Activated CD8-positive, alpha-beta memory T cell treated with anti-CD3 and anti-CD28 coated beads for 1 hour (primary cell): ENCODE data around the gene KIAA1671.

ENCODE experiments used
- DNase-seq, 2 donors: peaks; one replicate each; pipeline ENCODE4 v3.0.0-alpha.2; 2020; ENCODE audit warnings: low read depth in 1 of 2; ENCODE audit errors: extremely low read depth in 1 of 2

KIAA1671 gene

DNA sequence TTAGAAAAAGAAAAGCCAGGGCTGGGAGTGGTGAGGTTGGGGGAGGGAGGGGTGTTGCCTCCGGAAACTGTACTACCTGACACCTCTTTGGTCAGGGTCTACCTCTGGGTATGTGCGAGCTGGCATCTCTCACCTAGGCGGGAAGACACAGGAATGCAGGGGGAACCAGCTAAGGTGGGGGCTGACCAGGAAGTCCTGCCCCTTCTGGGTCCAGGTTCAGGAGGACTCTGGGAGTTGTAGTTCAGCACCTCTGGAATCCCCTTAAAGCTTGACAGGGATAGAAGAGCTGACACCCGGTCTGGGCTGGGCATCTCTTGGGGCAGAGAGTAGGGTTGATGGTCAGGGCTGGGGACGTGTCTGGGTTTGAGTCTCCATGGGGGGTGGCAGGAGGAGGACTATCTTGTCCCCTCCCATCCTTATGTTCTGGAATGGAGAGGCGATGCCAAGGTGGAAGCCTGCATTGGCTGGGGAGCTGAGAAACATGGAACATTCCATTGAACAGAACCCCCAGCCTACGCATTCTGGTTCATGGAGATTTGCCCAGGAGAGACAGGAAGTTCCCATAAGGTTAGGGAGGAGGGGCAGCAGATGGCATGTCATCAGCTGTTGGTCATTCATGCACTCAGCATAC lies 2.1 kb upstream of the KIAA1671 start:
- no peak for DNase-seq

DNA sequence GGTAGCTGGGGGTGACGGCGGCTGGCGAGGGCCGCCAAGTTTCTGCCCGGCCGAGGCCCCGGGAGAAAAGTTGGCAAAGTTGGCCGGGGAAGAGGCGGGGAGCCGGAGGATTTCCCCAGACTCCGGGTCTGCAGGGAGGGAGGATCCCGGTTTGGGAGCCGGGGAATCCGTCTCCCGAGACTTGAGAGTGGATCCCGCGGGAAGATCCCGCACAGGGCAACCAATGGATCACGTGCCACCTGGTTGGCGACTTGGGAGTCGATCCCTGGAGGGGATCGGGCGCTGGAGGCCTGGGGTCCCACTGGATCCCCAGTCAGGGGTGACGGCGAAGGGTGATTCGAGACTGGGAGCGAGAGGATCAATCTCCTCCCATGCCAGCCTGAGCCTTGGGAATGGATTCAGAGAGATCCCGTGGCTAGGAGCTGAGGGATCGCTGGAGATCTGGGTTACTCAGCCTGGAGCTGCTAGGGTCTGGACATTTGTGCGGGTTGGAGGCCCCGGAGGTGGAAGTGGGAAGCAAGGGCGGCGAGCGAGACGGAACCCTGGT lies 394 bp downstream of the KIAA1671 start:
- no peak for DNase-seq

DNA sequence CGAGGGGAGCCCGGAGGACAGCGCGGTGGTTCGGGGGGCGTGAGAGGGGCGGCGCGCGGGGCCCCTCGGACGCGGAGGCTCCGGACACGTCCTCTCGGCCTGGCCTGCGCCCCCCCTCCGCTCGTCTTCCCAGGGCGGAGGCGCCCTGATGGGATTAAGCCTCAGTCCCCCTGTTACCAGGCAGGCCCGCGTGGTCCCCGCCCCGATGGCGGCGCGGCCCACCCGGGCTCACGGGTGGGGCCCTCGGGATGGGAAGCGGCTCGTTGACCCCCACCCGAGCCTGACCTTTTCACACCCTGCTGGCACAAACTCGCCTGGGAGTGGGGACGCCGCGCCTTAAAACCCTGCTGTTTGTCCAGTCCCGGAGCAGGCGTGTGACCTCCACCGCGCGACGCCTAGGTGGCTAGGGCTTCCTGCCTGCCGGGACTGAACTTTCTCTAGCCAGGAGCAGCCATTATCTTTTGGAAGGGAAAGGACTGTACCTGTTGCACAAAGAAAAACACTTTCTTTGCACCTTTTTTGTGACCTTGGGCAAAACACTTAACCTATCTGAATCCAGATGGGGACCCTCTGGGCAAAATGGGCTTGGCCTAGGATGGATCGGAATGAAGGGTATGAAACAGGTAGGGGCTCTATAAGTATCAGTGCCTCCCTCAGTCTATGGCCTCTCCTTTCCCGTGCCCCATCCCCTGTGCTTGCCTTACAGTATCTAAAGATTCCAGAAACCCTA lies 1.0 kb downstream of the KIAA1671 start:
- DNase-seq: no peak

DNA sequence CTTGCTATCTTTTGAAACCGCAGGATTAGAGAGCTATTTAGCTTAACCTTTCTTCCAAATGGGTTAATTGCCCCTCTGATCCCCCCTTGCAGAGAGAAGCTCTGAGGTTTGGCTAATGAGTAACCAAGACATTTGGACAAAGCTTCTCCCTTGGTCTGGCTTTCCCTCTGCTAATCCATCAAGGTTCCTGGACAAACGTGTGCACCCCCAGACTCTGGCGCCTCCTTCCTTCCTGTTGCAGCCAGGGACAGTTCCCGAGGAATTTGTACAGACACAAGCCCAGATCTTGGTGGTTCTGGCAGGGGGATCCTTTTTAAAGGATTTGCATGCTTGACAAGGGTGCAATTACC lies 1.6 kb downstream of the KIAA1671 start:
- no peak for DNase-seq

DNA sequence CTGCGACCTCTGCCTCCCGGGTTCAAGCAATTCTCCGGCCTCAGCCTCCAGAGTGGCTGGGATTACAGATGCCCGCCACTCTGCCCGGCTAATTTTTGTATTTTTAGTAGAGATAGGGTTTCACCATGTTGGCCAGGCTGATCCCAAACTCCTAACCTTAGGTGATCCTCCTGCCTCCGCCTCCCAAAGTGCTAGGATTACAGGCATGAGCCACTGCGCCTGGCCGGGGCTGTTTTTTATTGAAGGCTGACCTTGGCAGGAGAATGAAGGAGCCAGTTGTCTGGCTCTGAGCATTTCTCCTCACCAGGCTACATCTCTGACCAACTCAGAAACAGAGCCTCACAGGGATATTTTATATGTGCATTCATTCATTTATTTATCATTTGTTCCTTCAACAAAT lies 2.3 kb downstream of the KIAA1671 start:
- DNase-seq: no peak

DNA sequence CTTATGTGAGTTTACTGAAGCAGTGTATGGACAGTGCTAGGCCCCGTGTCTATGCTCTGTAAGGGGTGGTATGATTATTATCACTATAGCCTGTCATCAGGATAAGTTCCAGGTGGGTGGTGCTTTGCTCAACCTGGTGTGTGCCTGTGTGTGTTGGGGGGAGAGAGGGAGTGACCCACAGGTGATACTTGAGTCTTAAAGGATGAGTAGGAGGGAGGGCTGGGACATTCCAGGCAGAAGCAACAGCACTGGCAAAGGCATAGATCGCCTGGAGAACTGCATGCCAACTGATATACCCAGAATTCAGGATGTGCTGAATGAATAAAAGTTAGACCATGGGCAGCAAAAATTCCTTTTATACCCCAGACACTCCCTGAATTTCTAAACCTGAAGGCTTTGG lies 4.5 kb downstream of the KIAA1671 start:
- no peak for DNase-seq

DNA sequence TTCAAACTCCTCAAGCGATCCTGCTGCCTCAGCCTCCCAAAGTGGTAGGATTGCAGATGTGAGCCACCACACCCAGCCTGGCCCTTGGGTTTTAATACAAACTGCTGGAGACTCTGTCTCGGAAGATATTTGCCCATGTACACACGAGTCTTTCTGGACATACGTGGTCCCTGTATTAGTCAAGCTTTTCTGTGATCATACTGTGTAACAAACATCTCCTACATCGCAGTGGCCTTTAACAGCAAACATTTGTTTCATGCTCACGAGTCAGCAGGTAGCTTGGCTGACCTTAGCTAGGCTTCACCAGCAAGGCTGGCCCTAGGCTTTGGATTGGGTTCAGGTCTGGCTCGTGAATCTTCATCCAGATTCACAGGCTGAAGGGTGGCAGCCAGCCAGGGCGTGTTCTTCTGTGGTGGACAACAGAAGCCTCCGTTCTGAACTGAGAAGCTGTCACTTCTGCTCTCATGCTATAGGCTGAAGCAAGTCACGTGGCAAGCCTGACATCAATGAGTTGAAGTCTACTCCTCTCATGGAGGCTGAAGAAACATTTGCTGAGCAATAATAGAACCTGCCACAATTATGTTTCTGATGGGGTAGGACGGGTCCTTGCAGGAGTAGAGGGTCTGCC lies 8.8 kb downstream of the KIAA1671 start:
- no peak for DNase-seq

DNA sequence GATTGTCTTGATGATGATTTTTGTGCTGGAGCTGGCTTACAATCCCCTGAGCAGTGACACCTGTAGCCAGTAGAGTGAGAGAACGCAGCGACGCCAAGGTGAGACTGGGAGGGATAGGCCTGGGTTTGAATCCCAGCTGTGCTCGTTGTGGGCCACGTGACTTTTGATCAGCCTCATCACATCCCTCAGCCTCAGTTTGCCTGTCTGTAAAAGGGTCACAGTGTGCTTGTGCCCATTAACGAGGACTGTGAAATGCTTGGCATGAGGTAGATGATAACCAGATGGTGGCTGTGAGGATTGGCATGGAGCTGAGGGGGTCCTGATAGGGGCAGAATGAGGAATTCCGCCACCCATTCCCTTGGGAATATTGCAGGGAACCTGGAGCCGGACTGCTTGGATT lies 9.6 kb downstream of the KIAA1671 start:
- DNase-seq: no peak

DNA sequence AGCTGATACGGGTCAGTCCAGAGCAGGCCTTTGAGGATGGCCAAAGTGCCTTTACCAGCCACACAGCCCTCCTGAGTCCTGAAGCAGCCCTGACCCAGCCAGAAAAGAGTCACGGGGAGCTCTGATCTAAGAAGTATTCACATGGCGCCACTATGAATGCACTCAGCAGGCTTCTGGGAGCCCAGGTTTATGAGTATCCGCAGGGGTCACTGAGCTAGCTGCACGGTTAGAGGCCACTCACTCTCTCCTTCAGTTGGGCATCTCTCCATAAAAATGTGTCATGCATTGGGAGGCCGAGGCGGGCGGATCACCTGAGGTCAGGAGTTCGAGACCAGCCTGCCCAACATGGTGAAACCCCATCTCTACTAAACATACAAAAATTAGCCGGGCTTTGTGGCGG lies 10.3 kb downstream of the KIAA1671 start:
- no peak for DNase-seq

DNA sequence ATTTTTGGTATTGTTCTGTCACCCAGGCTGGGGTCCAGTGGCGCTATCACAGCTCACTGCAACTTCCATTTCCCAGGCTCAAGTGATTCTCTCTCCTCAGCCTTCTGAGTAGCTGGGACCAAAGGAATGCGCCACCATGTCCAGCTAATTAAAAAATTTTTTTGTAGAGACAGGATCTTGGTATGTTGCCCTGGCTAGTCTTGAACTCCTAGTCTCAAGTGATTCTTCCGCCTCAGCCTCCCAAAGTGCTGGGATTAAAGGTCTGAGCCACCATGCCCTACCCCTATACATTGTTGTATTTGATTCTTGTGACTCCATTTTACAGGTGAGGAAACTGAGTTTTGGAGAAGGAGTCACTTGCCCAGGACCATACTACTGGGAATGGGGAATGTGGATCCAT lies 11.9 kb downstream of the KIAA1671 start:
- no peak for DNase-seq

DNA sequence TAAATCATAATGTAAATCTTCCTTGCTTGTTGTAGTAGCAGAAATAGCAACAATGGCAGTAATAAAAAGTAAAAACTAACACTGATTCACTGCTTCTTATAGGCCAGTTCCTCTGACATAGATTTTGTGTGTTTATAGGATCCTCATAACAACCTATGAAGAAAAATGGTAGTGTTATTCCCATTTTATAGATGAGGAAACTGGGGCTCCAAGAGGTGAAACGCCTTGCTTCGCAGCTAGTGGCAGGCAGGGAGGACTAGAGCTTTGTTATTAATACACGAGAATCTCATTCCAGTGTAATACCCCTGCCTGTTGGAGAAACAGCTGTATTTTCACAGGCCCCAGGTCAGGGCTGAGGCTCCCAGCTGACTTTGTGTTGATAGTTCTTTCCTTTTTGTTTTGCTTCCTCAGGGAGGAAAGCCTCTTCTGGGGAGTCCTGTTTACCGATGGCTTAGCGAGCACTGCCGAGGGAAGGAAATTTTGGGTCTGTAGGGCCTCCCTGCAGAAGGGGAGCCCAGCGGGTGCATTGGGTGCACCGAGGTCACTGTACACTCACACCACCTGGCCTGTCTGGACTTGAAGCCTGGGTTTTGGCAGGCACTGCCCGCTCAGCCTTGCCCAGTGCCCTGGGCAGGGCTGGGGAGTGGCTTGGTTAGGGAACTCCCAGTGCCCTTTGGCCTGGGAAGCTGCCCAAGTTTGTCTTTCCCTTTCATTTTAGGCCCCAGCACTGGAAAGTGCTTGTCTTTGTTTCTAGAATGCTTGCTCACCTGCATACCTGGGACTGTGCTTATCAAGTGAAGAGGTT lies 13.5 kb downstream of the KIAA1671 start:
- DNase-seq: no peak

DNA sequence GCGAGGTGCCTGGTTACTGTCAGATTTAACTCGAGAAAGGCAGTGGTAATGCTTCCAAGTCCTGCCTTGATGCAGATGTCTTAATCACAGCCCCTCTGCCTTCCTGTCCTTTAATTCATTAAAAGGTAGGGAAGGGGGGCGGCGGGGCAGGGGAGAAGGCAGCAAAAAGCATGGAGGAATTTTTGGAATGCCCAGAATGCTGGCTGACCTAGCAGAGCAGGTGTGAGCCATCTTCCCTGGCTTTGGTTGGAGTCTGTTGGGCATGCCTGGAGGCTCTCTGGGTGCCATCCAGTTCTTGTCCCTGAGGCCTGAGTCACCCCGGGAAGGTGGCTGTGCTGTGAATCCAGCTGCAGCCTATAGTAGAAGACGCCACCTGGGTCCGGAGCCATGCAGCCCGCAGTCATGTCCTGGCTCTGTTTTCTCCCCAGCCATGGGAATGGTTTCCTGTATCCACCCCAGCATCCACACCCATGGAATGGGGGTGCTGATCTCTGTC lies 15.6 kb downstream of the KIAA1671 start:
- DNase-seq: no peak

DNA sequence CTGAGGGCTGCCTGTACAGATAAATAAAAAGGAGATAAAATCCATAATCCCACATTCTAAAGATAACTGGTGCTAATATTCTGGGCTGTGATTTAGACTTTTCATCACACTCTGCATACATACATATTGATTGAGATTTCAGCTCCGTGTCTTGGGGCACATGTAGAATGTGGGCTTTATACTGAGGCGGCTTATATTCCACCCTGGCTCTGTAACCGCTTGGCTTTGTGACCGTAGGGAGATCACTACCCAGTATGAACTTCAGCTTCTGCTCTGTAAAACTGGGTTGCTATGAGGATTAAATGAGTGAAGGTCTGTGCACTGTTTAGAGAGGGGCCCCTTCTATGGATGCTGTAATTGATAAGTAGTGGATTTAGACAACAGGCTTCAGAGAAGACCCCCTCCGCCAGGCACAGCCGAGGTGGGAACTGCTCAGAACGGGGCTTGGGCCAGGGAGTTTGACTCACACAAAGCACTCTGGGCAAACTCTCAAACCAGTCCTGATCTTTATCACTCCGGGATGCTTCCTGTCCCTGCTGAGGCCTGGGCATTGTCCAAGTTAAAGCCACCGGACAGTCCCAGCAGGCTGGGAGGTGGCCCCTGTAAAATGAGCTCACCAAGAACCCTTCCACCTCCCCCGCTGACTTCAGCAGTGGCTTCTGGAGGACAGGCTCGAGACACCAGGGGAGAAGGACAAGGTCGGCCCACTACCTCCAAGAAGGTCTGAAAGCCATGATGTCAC lies 17.2 kb downstream of the KIAA1671 start:
- no peak for DNase-seq

DNA sequence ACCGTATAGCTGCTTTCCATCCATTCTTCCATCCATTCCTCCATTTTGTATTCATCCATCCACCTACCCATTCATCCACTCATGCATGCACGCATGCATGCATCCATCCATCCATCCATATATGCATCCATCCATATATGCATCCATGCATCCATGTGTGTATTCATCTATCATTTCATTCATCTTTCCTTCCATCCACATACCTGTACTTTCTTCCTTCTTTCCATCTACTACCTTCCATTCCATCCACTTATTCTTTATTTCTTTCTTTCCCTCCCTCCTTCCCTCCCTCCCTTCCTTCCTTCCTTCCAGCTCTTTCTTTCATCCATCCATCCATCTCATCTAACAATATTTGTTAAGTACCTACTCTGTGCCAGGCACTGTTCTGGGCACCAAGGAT lies 19.9 kb downstream of the KIAA1671 start:
- DNase-seq: no peak

DNA sequence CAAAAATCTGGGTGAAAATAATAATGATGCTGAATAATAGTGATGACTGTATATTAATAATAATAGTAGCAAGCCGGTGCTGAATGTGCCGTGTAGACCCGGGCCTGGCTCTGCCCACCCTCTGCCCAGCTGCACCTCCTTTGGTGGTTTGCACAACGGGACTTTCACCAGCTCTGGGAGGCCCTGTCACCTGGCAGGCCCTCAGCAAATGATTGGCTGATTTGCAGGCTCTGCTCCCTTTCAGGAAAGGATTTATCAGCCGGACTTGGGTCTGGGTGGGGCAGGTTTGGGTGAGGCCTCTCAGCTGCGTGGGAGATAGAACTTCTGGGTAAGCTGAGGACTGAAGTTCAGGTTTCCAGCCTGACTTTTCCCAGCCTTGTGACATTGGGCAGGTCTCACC lies 21.4 kb downstream of the KIAA1671 start:
- DNase-seq: no peak

DNA sequence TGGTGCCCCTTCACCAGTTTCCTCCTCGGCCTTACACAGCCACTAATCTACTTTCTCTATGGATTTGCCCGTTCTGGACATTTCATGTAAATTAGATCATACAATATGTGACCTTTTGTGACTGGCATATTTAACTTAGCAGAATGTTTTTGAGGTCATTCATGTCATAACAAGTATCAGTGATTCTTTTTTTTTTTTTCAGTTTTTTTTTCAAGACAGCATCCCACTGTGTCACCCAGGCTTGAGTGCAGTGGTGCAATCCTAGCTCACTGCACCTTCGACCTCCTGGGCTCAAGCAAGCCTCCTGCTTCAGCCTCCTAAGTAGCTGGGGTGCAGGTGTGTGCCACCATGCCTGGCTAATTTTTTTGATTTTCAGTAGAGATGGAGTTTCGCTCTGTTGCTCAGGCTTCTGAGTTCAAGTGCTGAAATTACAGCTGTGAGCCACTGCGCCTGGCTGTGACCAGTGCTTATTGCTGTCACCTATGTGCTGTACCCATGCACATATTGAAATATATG lies 22.7 kb downstream of the KIAA1671 start:
- no peak for DNase-seq

DNA sequence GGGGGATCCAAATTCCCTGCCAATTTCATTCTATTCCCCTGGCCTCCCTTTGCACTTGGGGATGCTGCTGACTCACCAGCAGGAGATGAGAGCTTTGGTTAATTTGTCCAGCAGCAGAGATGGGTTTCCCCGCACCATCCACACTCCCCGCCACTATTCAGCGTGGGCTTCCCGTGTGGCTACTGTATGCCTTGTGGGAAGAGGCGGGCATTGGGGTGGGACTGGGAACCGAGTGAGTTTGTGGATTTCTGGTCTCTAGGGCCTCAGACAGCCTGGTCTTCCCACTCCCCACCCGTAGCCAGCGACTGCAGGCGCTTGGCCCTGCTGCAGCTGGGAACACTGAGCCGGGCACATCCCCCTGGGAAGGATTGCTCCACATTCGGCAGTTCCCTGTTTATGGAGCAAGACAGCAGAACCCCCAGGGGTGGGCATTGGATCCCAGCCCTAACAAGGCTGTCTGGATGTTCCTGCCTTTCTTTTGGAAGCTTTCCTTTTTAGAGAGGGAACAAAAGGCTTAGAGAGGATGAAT lies 23.4 kb downstream of the KIAA1671 start:
- DNase-seq: no peak

DNA sequence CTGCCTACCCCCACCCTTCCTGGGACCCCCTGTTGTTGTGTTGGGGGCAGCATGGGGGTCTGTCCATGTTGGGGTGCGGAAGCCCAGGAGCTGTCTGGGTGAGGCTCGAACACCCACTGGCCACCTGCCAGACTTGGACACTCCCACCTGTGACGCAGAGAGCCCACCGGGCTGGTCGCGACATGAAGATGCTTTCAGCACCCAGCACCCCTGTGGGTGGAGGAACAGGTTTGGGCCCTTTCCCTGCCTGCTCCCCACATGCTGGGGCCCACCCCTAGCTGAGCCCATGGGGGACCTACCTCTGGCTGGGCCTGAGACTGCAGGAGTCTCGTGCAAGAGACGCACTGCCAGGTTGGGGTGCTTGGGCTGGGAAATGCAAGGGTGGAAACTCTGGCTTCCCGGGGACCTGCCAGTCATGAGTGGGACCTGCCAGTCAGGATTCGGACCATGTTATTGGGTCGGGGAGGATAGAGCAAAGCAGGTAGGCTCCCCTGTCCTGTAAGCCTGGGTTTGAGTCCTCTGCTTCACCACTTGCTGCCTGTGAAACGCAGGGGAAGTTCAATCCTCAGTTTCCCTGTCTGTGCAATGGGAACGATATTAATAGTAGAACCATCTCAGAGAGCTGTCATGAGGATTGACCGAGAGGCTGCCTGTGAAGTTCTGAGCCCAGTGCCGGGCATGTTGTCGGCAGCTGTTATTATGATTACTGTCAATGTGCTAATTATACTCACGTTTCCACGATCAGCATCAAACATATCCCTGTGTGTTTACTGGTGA lies 24.1 kb downstream of the KIAA1671 start:
- no peak for DNase-seq
